ENCODE results near the gene FBXW11.

The FBXW11 gene

GRCh38 chr5:171846323-171846722, 160.1 kb downstream of the FBXW11 start:
- no peak for DNase-seq (ENCODE audit: low read depth in 2 of 3, low spot score in 1 of 3)

DNA sequence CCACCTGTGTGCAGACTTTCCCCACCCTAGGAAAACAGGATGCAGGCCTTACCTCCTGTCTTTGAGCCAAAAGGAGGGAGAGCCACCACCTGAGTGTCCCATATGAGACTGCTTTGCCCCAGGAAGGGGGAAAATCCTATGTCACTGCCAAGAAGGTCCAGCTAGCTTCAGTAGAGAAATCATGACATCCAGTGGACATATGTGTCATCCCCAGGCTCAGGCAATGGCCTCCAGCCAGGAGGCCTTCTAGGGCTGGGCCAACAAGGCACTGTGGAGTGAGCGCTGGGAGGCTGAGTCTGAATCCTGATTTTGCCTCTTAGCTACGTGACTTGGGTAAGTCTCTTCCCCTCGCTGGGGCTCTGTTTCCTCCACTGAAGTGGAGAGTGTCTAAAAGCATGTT, 160.6 kb downstream of the FBXW11 start:
- DNase-seq (ENCODE audit: low read depth in 2 of 3, low spot score in 1 of 3), result no peak

DNA sequence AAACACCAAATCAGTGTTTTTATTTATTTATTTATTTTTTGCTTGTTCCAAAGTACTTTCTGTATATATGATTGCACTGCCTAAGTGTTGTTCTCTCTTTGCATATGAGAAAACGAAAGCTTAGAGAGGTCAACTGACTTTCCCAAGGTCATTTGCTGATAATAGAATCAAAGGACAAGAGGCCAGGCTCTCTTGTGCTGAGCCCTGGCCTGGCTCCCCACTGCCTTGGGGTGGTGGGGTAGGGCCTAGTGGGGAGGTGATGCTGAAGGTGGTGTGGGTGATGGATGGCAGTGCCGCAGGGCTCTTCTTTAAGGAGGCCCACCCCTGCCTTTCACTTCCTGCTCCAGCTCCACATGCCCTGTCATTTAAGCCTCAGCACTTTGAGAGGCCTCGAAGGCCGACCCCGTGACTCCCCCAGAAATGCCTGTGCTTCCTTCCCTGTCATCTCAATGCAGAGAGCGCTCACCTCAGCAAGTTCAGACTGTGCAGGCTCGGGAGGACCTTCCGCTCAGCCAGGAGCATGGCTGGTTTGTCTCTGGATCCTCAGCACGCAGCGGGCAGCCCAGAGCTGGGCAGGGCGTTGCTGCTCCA, 161.3 kb downstream of the FBXW11 start:
- DNase-seq (ENCODE audit: low read depth in 2 of 3, low spot score in 1 of 3), result no peak

- DNase-seq (ENCODE audit: low read depth in 2 of 3, low spot score in 1 of 3), result no peak
These were observed 163.6 kb downstream of the FBXW11 start for GRCh38 chr5:171842777-171843328.

- DNase-seq (ENCODE audit: low read depth in 2 of 3, low spot score in 1 of 3), result no peak
These were observed 164.3 kb downstream of the FBXW11 start for GRCh38 chr5:171841984-171842776.

- no peak for DNase-seq (ENCODE audit: low read depth in 2 of 3, low spot score in 1 of 3)
These were observed 165.5 kb downstream of the FBXW11 start for GRCh38 chr5:171840711-171841522.

GRCh38 chr5:171840066-171840465, 166.4 kb downstream of the FBXW11 start:
- DNase-seq (ENCODE audit: low read depth in 2 of 3, low spot score in 1 of 3), result no peak

DNA sequence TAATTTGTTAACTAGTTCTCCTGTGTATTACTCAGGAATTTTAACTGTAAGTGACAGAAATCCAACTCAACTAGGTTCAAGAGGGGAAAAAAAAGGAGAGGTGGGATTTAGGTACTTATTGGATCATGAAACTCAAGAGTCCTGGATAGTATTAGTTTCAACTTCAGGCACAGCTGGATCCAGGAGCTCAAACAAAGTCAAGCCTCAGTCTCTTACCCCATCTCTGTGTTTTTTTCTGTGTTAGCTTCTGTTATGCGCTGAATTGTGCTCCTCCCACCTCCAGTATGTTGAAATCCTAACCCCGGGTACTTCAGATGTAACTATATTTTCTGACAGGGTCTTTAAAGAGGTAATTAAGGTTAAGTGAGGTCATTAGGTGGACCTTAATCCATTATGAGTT, 167.3 kb downstream of the FBXW11 start:
- no peak for DNase-seq (ENCODE audit: low read depth in 2 of 3, low spot score in 1 of 3)

DNA sequence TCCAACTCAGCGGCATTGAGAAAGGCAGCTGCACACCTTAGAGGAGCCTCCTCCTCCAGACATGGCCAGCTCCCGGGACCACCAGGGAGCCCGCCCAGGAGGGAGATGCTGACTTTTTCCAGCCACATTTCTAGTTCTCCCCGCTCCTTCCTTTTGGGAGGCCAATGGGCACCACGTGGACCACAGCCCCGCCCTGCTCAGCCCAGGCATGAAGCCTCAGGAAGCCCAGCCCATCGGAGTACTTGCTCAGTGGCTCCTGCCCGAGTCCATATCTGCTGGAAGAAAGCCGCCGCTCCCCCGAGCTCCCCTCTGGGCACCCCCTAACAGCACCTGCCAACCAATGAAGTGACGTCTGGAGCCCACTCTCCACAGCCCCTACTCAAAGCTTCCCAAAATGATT, 168.4 kb downstream of the FBXW11 start:
- no peak for DNase-seq (ENCODE audit: low read depth in 2 of 3, low spot score in 1 of 3)

GRCh38 chr5:171837522-171837921, 168.9 kb downstream of the FBXW11 start:
- DNase-seq (ENCODE audit: low read depth in 2 of 3, low spot score in 1 of 3), result no peak

DNA sequence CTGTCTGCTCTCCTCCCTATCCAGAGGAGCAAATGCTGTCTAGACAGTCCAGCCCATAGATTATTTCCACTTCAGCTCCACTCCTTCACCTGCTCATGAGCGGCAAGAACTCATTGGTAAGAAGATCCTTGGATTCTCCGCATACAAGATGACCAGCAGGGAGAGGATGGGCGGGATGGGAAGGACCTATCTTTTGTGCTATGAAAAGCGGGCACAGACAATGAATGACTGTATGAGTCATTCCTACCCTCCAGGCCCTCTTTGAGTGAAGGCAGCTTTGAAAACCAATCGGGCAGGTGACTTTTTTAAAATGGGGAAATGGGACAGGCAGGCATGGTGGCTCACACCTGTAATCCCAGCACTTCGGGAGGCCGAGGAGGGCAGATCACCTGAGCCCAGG, 171.4 kb downstream of the FBXW11 start:
- no peak for DNase-seq (ENCODE audit: low read depth in 2 of 3, low spot score in 1 of 3)

DNA sequence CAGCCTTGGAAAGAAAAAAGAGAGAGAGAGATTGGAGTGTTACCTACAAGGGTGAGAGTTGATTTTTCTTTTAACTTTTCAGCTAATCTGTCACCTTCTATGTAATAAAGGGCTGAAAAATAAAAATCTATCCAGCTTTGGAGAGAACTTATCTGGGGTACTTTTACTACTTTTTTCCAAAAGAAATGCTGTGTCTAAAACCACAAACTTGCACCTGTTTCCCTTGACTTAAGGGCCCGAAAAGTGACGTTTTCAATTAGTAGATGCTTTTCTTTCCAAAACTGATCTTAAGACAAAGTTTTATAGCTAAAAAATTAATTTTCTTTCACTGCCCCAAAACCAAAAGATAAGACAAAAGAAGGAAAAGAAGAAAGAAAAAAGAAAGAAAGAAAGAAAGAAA, 172.0 kb downstream of the FBXW11 start:
- DNase-seq (ENCODE audit: low read depth in 2 of 3, low spot score in 1 of 3), result no peak

GRCh38 chr5:171832775-171833174, 173.7 kb downstream of the FBXW11 start:
- no peak for DNase-seq (ENCODE audit: low read depth in 2 of 3, low spot score in 1 of 3)

- no peak for DNase-seq (ENCODE audit: low read depth in 2 of 3, low spot score in 1 of 3)
These were observed 175.8 kb downstream of the FBXW11 start for GRCh38 chr5:171830686-171831085.

DNA sequence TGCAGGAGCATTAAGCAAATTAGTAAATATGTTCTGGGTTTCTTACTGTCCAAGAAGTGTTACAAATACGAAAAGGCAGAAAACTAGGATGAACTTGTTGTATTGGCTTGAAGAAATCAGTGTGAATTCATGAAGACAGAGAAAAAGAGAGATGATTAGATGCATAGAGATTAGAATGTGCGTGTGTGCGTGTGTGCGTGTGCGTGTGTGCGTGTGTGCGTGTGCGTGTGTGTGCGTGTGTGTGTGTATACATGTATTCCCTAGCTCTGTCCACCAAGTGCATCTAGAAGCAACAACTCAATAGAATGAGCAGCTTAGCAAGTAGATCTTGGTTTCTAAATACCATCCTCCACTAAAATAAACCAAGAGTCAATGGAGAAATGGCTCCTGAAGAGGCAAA, 179.3 kb downstream of the FBXW11 start:
- DNase-seq (ENCODE audit: low read depth in 2 of 3, low spot score in 1 of 3), result no peak

DNA sequence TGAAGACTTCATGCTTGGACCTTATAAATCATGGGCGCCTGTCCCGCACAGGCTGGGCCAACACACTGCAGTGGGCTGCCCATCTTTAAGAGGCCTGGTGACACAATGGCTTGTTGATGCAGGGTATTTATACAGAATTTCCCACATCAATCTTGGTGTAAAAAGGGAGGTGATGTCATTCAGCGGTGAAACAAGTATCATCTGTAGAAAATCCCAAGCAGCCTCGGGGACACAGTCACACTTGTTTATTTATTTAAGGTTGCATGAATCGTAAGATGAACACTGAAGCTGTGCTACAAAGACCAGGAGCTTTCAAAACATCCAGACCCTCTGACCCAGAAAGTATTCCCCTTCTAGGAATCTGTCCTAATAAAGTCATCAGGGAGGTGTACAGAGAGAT, 180.3 kb downstream of the FBXW11 start:
- no peak for DNase-seq (ENCODE audit: low read depth in 2 of 3, low spot score in 1 of 3)

GRCh38 chr5:171825051-171825450, 181.4 kb downstream of the FBXW11 start:
- DNase-seq (ENCODE audit: low read depth in 2 of 3, low spot score in 1 of 3), result no peak

GRCh38 chr5:171823269-171823668, 183.2 kb downstream of the FBXW11 start:
- no peak for DNase-seq (ENCODE audit: low read depth in 2 of 3, low spot score in 1 of 3)

DNA sequence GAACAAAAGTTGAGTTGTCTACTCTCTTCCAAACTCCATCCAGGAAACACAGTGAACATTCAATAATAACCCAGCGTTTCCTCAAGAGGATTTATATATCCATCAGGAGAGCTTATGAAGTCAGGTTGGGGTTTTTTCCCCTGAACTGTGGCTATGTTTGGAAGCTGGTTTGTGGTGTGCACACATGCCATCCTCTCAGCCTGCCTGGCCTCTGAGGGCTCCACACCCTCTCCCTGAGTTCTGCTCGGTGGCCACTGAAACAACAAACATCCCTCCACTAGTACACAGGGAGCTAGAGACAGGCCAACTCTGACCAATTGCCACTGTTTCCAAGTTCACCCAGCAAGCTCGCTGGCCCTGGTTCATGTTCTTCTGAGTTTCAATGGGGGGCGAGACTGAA, 185.2 kb downstream of the FBXW11 start:
- no peak for DNase-seq (ENCODE audit: low read depth in 2 of 3, low spot score in 1 of 3)

GRCh38 chr5:171820561-171820960, 185.9 kb downstream of the FBXW11 start:
- no peak for DNase-seq (ENCODE audit: low read depth in 2 of 3, low spot score in 1 of 3)

GRCh38 chr5:171816666-171817065, 189.8 kb downstream of the FBXW11 start:
- DNase-seq (ENCODE audit: low read depth in 2 of 3, low spot score in 1 of 3), result no peak
